Activated CD4-positive, alpha-beta T cell treated with anti-CD3 and anti-CD28 coated beads for 48 hours (primary cell): ENCODE data around the gene SLC25A36.
"Not testable (repeated sequence)": the region's sequence is repeated elsewhere in the genome, so short reads cannot be mapped to it uniquely, and the experiment has no call there.

ENCODE experiments used
- DNase-seq: peaks from one replicate; pipeline ENCODE4 v3.0.0-alpha.2; 2020

The SLC25A36 gene

DNA sequence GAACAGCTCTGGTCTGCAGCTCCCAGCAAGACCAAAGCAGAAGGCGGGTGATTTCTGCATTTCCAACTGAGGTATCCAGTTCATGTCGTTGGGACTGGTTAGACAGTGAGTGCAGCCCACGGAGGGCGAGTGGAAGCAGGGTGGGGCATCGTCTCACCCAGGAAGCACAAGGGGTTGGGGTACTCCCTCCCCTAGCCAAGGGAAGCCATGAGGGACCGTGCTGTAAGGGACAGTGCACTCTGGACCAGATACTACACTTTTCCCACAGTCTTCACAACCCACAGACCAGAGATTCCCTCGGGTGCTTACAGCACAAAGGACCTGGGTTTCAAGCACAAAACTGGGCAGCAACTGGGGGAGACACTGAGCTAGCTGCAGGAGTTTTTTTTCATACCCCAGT lies 8.5 kb upstream of the SLC25A36 start:
- no peak for DNase-seq

DNA sequence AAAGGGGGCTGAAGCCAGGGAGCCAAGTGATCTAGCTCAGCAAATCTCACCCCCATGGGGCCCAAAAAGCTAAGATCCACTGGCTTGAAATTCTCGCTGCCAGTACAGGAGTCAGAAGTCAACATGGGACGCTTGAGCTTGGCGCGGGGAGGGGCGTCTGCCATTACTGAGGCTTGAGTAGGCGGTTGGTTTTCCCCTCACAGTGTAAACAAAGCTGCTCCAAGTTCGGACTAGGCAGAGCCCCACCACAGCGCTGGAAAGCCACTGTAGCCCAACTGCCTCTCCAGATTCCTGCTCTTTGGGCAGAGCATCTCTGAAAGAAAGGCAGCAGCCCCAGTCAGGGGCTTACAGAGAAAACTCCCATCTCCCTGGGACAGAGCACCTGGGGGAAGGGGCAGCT lies 8.1 kb upstream of the SLC25A36 start:
- DNase-seq, result no peak

DNA sequence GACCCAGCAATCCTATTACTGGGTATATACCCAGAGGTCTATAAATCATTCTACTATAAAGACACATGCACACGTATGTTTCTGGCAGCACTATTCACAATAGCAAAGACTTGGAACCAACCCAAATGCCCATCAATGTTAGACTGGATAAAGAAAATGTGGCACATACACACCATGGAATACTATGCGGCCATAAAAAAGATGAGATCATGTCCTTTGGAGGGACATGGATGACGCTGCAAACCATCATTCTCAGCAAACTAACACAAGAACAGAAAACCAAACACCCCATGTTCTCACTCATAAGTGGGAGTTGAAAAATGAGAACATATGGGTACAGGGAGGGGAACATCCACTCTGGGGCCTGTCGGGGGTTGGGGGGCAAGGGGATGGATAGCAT lies 2.3 kb upstream of the SLC25A36 start:
- not testable (repeated sequence) for DNase-seq

DNA sequence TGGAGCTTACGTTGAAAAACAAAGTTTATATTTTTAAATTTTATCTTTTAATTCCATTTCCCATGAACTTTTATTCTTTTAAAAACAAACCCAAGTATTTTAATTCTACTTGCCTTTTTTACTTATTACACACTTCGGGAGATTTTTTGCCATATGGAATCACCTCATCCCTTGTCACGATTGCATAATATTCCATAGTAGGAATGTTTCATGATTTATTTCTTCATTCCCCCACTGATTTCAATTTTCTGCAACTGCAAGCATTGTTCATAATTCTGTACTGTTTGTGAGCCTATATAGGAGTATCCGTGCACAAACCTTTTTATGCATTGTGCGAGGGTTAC lies 574 bp upstream of the SLC25A36 start:
- DNase-seq, result no peak

DNA sequence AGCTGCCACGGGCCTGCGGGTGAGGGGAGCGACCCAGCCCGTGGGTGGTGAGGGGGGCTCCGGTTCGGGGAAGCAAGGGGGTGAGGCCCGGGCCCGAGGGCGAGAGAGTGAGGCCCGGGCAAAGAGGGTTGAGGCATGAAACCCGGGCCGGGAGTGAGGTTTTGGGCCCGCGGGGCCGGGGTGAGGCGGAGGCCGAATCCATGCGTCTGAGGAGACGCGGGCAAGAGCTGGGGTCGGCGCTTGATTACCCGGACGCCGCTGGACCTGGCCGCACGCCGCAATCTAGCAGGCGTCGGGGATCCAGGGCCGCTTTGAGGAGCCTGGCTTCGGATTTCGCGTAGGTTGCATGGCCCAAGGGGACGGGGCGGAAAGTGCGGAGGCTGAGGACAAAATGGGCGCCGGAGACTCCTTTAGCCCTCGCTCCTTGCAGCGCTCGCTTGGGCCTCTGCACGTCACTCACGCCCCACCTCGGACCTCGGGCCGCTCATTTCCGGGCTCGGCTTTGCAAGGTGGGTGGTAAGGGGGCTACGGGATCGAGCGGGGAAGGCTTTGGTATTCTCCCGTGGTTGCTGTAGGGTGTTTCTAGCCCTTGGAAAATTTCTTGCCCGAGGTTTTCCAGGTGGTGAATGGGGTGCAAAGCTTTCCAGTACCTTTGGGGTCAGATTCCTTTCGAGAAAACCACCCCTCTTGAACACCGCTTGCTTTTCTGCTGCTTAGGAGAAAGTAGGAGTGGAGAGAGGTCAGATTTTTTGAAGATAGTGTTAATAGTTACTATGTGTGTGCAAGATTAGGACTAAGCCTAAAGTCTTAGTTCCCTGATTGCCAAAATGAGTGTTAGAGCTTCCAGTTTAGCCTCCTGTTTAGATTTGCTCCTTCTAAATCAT lies 827 bp downstream of the SLC25A36 start:
- DNase-seq, result peak; percentile 59

DNA sequence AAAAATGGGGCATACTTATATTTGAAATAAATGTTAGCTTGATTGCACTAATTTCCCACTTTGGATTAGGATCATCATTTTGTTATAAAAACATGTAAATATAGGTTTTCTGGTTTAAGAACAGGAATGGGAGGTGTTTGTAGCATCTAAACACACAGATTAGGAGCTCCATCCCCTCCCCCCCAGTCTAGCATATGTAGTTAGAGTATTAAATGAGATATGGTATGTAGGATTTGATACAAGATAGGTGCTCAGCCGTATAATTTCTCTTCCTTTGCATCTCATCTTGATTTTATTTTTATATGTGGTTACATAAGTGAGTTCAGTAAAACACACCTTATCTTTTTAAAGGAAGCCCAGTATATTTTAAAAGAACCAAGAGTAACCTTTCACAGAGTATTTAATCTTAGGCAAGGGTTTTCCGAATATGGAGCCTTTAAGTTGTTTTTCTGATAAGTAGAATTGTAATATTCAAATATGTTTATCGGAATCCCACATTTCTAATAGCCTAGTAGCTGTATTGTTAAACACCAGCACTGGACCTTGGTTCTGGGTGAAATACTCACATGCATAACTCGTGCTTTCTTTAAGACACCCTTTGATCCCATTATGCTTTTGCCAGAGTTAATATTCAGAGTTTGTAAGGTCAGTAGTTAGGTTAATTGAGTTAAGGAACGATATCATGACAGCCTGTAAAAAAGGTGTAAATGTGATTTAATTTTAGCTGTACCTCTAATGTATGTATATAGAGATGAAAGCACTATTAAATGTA lies 2.3 kb downstream of the SLC25A36 start:
- no peak for DNase-seq

DNA sequence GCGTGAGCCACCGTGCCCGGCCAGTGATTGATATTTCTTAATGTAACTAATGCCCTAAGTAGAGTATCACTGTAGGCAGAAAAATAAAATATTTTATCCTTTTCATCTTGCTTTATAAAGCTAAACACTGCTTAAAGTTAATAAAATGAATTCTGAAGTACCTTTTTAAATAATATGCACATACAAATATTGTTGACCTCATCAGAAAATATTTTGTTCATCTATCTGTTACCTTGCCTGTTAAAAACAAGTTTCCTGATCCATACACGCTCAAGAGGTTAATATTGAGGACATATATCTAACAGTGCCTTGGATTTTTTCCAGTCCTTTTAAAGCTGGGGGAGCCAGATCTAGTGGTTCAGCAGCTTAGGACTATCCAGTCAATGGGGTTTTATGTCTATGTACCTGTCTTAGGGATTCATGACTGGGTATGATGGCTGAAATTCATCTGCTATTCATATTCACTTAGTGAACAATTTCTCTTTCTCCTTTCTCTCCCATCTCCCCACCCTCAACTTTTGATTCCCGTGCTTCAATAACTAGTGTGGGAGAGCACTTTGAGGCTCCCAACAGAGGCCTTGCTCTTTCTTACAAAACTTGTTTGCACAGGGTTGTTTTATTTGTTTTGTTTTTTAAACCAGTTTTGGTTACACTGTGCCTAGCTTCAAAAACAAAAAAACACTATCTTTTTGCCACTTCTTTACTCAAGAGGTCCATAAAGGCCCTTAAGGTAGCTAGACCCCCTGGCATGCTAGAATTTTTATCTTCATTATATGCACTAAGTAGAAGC lies 7.0 kb downstream of the SLC25A36 start:
- no peak for DNase-seq

DNA sequence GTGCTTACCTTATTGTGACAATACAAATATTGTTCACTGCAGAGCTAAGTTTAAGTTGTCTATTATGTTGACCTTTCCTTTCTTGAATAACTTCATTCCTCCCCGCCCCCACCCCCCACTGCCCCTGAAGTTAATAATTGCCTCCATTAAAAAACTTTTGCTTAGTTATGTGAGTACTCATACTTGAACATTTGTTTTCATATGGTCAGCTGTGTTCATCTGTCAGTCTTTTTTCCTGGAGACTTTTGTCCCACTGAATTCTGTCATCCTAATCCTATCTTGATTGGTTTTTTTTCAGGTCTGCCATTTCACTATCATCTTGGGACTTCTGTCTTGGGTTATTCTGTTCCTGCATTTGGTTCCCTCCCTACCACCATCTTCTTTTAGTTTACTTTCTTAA lies 8.5 kb downstream of the SLC25A36 start:
- no peak for DNase-seq

DNA sequence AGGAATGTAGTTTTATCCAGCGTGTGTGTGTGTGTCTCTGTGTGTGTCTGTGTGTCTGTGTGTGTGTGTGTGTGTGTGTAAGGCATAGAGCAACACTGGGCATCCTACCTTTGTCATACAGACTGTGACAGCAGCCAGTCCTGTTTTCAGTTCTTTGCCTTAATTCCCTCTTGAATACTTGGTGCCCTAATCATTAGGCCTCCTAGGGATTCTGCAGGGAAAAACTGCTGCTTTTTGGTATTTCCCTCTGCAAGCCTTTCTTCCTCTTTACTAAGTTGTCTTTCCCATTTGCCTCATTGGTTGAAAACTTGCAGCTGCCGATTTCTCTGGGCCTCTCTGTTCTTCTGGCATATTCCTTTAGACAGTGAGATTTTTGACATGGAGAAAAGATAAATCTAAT lies 9.2 kb downstream of the SLC25A36 start:
- DNase-seq, result no peak

DNA sequence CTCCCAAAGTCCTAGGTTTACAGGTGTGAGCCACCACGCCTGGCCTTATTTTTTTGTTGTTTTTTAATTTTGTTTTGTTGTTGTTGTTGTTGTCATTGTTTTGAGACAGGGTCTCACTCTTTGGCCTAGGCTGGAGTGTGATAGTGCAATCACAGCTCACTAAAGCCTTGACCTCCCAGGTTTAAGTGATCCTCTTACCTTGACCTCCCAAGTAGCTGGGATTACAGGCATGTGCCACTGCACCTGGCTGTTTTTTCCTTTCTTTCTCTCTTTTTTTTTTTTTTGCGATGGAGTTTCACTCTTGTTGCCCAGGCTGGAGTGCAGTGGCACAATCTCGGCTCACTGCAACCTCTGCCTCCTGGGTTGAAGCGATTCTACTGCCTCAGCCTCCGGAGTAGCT lies 10.1 kb downstream of the SLC25A36 start:
- DNase-seq, result not testable (repeated sequence)

DNA sequence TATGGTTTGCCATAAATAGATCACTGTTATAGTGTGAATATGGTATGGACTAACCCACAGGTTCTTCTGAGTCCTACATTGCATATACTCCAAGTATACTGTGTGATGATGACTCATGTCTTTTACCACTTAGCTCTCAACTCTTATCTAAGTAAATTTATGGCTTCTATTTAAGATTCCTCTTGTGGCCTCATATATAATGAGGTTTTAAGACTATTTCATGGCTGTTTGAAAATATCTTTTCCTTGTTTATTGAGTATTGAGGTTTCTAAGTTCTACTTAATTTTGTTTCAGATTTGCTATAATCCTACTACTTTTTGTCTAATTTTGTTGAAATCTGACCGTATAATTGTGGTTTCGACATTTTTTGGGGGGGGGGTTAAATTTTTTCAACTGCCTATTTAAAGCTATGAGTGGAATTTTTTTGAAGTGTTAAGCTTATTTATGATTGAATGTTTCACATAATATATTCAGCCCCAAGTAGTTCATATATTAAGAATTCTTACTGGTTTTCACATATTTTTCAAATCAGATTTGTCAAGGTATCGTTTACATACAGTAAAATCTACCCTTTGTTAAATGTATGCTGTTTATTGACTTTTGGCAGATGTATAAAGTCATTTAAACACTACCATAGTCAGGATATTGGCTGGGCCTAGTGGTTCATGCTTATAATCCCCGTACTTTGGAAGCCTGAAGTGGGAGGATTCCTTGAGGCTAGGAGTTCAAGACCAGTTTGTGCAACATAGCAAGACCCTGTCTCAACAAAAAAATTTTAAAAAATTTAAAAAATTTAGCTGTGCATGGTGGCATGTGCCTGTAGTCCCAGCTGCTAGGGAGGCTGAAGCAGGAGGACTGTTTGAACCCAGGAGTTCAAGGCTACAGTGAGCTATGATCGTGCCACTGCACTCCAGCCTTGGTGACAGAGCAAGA lies 11.7 kb downstream of the SLC25A36 start:
- no peak for DNase-seq

DNA sequence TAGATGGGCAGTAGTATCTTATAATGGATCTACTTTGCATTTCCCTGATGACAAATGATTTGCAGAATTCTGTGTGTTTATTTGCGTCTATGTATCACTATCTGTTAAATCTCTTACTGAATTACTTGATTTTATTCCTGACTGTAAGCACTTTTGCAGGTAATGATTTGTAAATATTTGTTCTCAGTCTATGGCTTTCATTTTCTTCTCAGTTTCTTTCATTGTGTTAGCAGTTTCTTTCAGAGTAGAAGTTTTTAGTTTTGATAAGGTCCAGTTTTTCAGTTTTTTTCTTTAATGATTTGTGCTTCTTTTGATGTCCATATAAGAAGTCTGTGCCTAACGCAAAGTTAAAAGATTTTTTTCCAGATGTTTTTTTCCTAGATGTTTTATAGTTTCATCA lies 12.9 kb downstream of the SLC25A36 start:
- no peak for DNase-seq

DNA sequence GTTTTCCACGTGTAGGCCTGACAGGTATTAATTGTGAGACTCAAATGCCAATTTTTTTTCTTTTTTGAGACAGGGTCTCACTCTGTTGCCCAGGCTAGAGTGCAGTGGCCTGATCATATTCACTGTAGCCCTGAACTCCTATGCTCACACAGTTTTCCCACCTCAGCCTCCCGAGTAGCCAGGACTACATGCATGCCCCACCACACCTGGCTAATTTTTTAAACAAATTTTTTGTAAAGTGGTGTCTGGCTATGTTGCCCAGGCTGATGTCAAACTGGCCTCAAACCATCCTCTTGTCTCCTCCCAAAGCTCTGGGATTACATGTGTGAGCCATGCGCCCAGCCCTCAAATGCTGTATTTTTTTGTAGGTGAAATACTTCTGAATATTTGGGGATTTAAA lies 14.0 kb downstream of the SLC25A36 start:
- DNase-seq, result no peak

DNA sequence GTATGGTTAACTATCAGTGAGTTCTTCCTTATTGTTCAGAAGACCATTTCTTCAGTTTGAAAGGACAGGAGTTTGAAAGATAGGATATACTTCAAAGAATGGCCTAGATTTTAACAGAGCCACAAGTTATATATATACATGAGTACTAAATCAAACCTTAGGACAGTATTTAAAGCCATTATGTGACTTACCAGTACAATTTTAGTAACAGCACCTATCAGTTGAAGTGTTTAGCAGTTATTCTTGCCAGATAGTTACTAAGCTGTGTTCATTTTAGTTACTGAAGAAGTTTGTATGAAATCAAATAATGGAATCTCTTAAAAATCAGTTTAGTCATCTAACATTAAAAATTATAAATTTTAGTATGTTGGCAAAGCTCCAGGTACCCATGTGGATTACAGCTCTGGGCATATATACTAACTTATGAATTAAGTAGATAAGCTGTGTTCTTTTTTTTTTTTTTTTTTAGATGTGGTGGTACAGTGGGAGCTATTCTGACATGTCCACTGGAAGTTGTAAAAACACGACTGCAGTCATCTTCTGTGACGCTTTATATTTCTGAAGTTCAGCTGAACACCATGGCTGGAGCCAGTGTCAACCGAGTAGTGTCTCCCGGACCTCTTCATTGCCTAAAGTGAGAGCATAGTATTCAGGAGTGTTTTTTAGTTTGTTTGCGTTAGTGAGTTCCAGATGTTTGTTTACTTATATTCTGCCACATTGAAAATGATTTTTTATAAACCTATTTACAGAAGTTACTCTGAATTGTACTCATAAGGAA lies 14.6 kb downstream of the SLC25A36 start:
- no peak for DNase-seq

DNA sequence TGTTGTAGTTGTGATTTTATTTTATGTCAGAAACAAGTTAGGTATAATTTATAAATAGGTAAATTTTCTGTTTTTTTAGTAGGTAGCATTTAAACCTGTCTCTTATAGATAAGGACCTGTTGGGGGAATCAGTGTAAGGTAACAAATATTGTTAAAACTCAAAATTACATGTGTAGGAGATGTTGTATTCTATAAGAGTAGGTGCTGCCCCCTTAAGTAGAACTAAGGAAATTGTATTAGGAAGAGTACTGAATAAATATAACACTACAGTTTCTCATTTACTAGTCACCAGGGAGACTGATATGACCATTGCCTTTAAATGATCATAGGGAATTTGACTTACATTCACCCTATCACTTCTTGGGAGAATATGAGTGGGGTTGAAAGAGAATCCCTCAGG lies 31.2 kb downstream of the SLC25A36 start:
- no peak for DNase-seq

DNA sequence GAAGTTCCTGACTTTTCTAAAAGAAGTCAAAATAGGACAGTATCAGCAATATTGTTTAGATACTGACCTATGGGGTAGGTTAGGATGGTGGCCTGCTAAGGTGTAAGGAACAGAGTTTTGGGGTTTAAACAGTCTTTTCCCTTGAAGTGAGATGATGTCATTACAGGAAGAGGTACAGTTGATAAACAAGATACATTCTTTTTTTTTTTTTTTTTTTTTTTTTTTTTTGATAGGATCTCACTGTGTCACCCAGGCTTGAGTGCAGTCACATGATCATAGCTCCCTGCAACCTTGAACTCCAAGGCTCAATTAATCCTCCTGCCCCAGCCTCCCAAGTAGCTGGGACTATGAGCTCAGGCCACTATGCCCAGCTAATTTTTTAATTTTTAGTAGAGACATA lies 33.3 kb downstream of the SLC25A36 start:
- DNase-seq, result no peak

DNA sequence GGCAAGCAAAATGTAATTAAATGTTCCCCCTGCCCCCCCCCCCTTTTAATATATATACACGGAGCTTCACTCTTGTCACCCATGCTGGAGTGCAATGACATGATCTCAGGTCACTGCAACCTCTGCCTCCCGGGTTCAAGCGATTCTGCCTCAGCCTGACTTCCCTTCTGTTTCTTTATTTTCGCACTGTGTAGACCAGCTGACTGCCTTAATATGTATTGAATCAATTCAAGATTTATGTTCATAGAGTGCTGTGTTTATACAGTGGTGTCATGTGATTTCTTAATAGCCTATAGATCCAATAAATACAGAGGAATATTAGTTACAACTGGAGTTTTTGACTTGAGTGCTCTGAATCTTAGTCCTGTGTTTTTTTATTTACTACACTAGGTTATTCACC lies 39.0 kb downstream of the SLC25A36 start:
- no peak for DNase-seq

DNA sequence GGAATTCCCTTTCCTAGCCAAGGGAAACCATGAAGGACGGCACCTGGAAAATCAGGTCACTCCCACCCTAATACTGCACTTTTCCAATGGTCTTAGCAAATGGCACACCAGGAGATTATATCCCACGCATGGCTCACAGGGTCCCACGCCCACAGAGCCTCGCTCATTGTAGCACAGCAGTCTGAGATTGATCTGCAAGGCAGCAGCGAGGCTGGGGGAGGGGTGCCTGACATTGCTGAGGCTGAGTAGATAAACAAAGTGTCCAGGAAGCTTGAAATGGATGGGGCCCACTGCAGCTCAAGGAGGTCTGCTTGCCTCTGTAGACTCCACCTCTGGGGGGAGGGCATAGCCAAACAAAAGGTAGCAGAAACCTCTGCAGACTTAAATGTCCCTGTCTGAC lies 46.2 kb downstream of the SLC25A36 start:
- DNase-seq, result not testable (repeated sequence)

DNA sequence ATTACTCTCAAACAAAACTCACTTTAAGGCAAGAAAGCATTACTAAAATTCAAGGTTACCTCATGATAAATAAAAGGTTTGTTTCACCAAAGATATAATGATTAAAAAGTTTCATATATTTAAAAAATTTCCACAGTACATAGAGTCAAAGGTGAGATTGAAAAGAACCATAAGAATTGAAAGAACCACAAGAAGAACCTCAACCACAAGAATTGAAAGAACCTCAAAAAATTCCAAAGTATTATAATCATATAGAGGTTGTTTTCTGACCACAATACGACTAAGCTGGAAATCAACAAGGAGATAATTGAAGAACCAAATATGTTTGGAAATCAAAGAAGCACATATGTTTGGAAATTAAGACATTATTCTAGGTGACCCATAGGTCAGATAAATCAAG lies 52.7 kb downstream of the SLC25A36 start:
- DNase-seq, result no peak

DNA sequence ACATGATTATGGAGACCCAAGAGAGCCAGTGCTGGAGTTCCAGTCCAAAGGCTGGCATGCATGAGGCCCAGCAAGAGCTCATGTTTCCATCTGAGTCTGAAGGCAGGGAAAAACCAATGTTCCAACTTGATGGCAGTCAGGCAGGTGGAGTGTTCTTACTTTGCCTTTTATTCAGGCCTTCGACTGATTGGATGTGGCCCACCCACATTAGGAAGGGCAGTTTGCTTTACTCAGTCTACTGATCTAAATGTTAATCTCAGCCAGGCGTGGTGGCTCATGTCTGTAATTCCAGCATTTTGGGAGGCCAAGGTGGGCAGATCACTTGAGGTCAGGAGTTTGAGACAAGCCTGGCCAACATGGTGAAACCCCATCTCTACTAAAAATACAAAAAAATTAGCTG lies 53.2 kb downstream of the SLC25A36 start:
- DNase-seq, result not testable (repeated sequence)

DNA sequence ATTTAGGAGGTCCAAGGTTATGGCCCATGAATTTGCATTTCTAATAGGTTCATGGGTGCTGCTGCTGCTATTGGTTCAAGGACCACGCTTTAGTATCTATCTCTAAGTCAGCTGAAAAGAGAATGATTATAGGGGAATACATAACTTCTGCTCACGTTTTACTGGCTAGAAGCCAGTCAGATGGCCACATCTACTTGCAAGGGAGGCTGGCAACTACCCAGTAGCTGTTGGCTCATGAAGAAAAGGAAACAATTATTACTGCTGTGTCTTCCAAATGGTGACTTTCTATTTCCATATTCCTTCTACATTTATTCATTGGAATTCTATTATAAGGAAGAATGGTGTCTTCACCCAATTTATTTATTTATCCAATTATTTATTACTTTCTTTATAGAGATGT lies 54.2 kb downstream of the SLC25A36 start:
- DNase-seq, result no peak
